HEK293 (cell line): ENCODE measurements around the gene BBIP1.

ENCODE experiments used
- KLF7 ChIP-seq: fragments of 450-650 bp; formaldehyde crosslinking; IDR thresholded peaks from 2 replicates; pipeline ENCODE4 v1.5.1; 2016; ENCODE audit warnings: missing biosample characterization, missing genetic modification characterization, borderline replicate concordance
- MYNN ChIP-seq: fragments of 450-650 bp; formaldehyde crosslinking; IDR thresholded peaks from 2 replicates; pipeline ENCODE4 v1.5.1; 2016; ENCODE audit warnings: missing biosample characterization, missing genetic modification characterization, borderline replicate concordance
- PBX3 ChIP-seq: sonication (generic); formaldehyde crosslinking; IDR thresholded peaks from 2 replicates; pipeline ENCODE4 v1.8.1; 2022; ENCODE audit warnings: mild to moderate bottlenecking, moderate library complexity, missing genetic modification reagents
- SCRT1 ChIP-seq: fragments of 450-650 bp; formaldehyde crosslinking; IDR thresholded peaks from 2 replicates; pipeline ENCODE4 v1.5.1; 2016; ENCODE audit warnings: missing biosample characterization, missing genetic modification characterization, borderline replicate concordance
- SP3 ChIP-seq: fragments of 450-650 bp; formaldehyde crosslinking; IDR thresholded peaks from 2 replicates; pipeline ENCODE4 v1.5.1; 2016; ENCODE audit warnings: missing biosample characterization, missing genetic modification characterization
- TCF7L2 ChIP-seq: IDR thresholded peaks from 2 replicates; pipeline ENCODE4 v1.6.1; 2011; ENCODE audit warnings: low read depth, mild to moderate bottlenecking, inconsistent platforms, low read length, moderate library complexity, borderline replicate concordance
- ZBTB21 ChIP-seq: fragments of 450-650 bp; formaldehyde crosslinking; IDR thresholded peaks from 2 replicates; pipeline ENCODE4 v1.5.1; 2017; ENCODE audit warnings: missing biosample characterization, missing genetic modification characterization
- ZBTB48 ChIP-seq: fragments of 450-650 bp; formaldehyde crosslinking; IDR thresholded peaks from 2 replicates; pipeline ENCODE4 v1.5.1; 2016; ENCODE audit warnings: missing biosample characterization, missing genetic modification characterization
- ZNF10 ChIP-seq: fragments of 450-650 bp; formaldehyde crosslinking; IDR thresholded peaks from 2 replicates; pipeline ENCODE4 v1.5.1; 2017; ENCODE audit warnings: missing biosample characterization, missing genetic modification characterization
- ZNF148 ChIP-seq: fragments of 450-650 bp; formaldehyde crosslinking; IDR thresholded peaks from 2 replicates; pipeline ENCODE4 v1.5.0; 2017; ENCODE audit warnings: missing biosample characterization, missing genetic modification characterization, borderline replicate concordance
- ZNF18 ChIP-seq: fragments of 450-650 bp; formaldehyde crosslinking; IDR thresholded peaks from 2 replicates; pipeline ENCODE4 v1.5.1; 2016; ENCODE audit warnings: missing biosample characterization, missing genetic modification characterization
- ZNF2 ChIP-seq: fragments of 450-650 bp; formaldehyde crosslinking; IDR thresholded peaks from 2 replicates; pipeline ENCODE4 v1.5.1; 2016; ENCODE audit warnings: missing biosample characterization, missing genetic modification characterization
- ZNF311 ChIP-seq: fragments of 450-650 bp; formaldehyde crosslinking; IDR thresholded peaks from 2 replicates; pipeline ENCODE4 v1.5.1; 2017; ENCODE audit warnings: missing biosample characterization, missing genetic modification characterization, borderline replicate concordance
- ZNF341 ChIP-seq: fragments of 450-650 bp; formaldehyde crosslinking; IDR thresholded peaks from 2 replicates; pipeline ENCODE4; 2016; ENCODE audit warnings: low read depth, missing biosample characterization, missing genetic modification characterization
- ZNF366 ChIP-seq: fragments of 450-650 bp; formaldehyde crosslinking; conservative IDR thresholded peaks from 2 replicates; pipeline ENCODE4 v1.5.1; 2016; ENCODE audit warnings: missing biosample characterization, missing genetic modification characterization
- ZNF423 ChIP-seq: fragments of 450-650 bp; formaldehyde crosslinking; IDR thresholded peaks from 2 replicates; pipeline ENCODE4 v1.5.1; 2016; ENCODE audit warnings: missing biosample characterization, missing genetic modification characterization
- ZNF529 ChIP-seq: fragments of 450-650 bp; formaldehyde crosslinking; IDR thresholded peaks from 2 replicates; pipeline ENCODE4 v1.5.1; 2017; ENCODE audit warnings: missing genetic modification characterization, missing biosample characterization; ENCODE audit not compliant: insufficient replicate concordance
- ZNF549 ChIP-seq: fragments of 450-650 bp; IDR thresholded peaks from 2 replicates; pipeline ENCODE4 v1.5.1; 2018; ENCODE audit warnings: missing biosample characterization, missing genetic modification characterization, mild to moderate bottlenecking, inconsistent platforms, moderate library complexity
- ZNF677 ChIP-seq: fragments of 450-650 bp; IDR thresholded peaks from 2 replicates; pipeline ENCODE4 v1.5.0; 2018; ENCODE audit warnings: missing biosample characterization, mild to moderate bottlenecking, missing genetic modification characterization, moderate library complexity
- ZNF701 ChIP-seq: fragments of 450-650 bp; formaldehyde crosslinking; IDR thresholded peaks from 2 replicates; pipeline ENCODE4 v1.5.1; 2016; ENCODE audit warnings: missing biosample characterization, missing genetic modification characterization
- ZNF76 ChIP-seq: fragments of 450-650 bp; formaldehyde crosslinking; IDR thresholded peaks from 2 replicates; pipeline ENCODE4; 2016; ENCODE audit warnings: low read depth, missing biosample characterization, missing genetic modification characterization, borderline replicate concordance
- ZSCAN30 ChIP-seq: fragments of 450-650 bp; IDR thresholded peaks from 2 replicates; pipeline ENCODE4 v1.5.1; 2018; ENCODE audit warnings: missing biosample characterization, mild to moderate bottlenecking, missing genetic modification characterization, moderate library complexity
- TF ChIP-seq, protein P1 (sequence below): fragments of 450-650 bp; formaldehyde crosslinking; IDR thresholded peaks from 2 replicates; pipeline ENCODE4 v1.5.1; 2017; ENCODE audit warnings: missing biosample characterization, missing genetic modification characterization
- TF ChIP-seq, protein P2 (sequence below): fragments of 450-650 bp; formaldehyde crosslinking; IDR thresholded peaks from 2 replicates; pipeline ENCODE4 v1.5.1; 2016; ENCODE audit warnings: missing biosample characterization, missing genetic modification characterization
- TF ChIP-seq, protein P3 (sequence below): fragments of 450-650 bp; formaldehyde crosslinking; IDR thresholded peaks from 2 replicates; pipeline ENCODE4 v1.5.1; 2016; ENCODE audit warnings: missing biosample characterization, missing genetic modification characterization
- TF ChIP-seq, protein P4 (sequence below): fragments of 450-650 bp; formaldehyde crosslinking; IDR thresholded peaks from 2 replicates; pipeline ENCODE4 v1.5.1; 2017; ENCODE audit warnings: missing biosample characterization, missing genetic modification characterization

BBIP1 gene

GRCh38 chr10:110872145-110872983 lies 46.6 kb downstream of the BBIP1 start (continued):
- TF ChIP-seq ZNF148 (tag by site-specific recombination) (no peak), SCRT1 (tag by site-specific recombination) (no peak), ZSCAN30 (tag by site-specific recombination) (peak; percentile 52; the same call in 1 of the 2 replicates), ZNF366 (tag by site-specific recombination) (no peak), ZNF677 (no peak), ZNF311 (tag by site-specific recombination) (no peak), TCF7L2 (no peak), ZBTB48 (tag by site-specific recombination) (peak; percentile 49; the same call in 1 of the 2 replicates), ZNF76 (peak; percentile 71), MYNN (tag by site-specific recombination) (no peak), PBX3 (CRISPR knock-in tag) (0 out of 2 replicates have a peak, but pooled peaks have one; percentile 11), KLF7 (no peak), ZNF701 (tag by site-specific recombination) (no peak), ZNF549 (tag by site-specific recombination) (no peak), ZNF18 (peak; percentile 68; the same call in 1 of the 2 replicates), ZNF10 (tag by site-specific recombination) (no peak), ZNF2 (no peak), ZNF423 (0 out of 2 replicates have a peak, but pooled peaks have one; percentile 39), ZBTB21 (tag by site-specific recombination) (0 out of 2 replicates have a peak, but pooled peaks have one; percentile 36), ZNF529 (tag by site-specific recombination) (no peak), ZNF341 (tag by site-specific recombination) (peak; percentile 26), SP3 (tag by site-specific recombination) (peak; percentile 88)
- TF ChIP-seq, protein P1, sequence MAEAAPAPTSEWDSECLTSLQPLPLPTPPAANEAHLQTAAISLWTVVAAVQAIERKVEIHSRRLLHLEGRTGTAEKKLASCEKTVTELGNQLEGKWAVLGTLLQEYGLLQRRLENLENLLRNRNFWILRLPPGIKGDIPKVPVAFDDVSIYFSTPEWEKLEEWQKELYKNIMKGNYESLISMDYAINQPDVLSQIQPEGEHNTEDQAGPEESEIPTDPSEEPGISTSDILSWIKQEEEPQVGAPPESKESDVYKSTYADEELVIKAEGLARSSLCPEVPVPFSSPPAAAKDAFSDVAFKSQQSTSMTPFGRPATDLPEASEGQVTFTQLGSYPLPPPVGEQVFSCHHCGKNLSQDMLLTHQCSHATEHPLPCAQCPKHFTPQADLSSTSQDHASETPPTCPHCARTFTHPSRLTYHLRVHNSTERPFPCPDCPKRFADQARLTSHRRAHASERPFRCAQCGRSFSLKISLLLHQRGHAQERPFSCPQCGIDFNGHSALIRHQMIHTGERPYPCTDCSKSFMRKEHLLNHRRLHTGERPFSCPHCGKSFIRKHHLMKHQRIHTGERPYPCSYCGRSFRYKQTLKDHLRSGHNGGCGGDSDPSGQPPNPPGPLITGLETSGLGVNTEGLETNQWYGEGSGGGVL (tag by site-specific recombination), result peak; percentile 93
- TF ChIP-seq, protein P2, sequence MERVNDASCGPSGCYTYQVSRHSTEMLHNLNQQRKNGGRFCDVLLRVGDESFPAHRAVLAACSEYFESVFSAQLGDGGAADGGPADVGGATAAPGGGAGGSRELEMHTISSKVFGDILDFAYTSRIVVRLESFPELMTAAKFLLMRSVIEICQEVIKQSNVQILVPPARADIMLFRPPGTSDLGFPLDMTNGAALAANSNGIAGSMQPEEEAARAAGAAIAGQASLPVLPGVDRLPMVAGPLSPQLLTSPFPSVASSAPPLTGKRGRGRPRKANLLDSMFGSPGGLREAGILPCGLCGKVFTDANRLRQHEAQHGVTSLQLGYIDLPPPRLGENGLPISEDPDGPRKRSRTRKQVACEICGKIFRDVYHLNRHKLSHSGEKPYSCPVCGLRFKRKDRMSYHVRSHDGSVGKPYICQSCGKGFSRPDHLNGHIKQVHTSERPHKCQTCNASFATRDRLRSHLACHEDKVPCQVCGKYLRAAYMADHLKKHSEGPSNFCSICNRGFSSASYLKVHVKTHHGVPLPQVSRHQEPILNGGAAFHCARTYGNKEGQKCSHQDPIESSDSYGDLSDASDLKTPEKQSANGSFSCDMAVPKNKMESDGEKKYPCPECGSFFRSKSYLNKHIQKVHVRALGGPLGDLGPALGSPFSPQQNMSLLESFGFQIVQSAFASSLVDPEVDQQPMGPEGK (tag by site-specific recombination), result peak; percentile 93
- TF ChIP-seq, protein P3, sequence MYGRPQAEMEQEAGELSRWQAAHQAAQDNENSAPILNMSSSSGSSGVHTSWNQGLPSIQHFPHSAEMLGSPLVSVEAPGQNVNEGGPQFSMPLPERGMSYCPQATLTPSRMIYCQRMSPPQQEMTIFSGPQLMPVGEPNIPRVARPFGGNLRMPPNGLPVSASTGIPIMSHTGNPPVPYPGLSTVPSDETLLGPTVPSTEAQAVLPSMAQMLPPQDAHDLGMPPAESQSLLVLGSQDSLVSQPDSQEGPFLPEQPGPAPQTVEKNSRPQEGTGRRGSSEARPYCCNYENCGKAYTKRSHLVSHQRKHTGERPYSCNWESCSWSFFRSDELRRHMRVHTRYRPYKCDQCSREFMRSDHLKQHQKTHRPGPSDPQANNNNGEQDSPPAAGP (tag by site-specific recombination), result 0 out of 2 replicates have a peak, but pooled peaks have one; percentile 46
- TF ChIP-seq, protein P4, sequence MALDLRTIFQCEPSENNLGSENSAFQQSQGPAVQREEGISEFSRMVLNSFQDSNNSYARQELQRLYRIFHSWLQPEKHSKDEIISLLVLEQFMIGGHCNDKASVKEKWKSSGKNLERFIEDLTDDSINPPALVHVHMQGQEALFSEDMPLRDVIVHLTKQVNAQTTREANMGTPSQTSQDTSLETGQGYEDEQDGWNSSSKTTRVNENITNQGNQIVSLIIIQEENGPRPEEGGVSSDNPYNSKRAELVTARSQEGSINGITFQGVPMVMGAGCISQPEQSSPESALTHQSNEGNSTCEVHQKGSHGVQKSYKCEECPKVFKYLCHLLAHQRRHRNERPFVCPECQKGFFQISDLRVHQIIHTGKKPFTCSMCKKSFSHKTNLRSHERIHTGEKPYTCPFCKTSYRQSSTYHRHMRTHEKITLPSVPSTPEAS, result no peak
